ENCODE measurements around the gene MTMR12.
"Not testable (repeated sequence)": the region's sequence is repeated elsewhere in the genome, so short reads cannot be mapped to it uniquely, and the experiment has no call there.

Gene MTMR12

DNA sequence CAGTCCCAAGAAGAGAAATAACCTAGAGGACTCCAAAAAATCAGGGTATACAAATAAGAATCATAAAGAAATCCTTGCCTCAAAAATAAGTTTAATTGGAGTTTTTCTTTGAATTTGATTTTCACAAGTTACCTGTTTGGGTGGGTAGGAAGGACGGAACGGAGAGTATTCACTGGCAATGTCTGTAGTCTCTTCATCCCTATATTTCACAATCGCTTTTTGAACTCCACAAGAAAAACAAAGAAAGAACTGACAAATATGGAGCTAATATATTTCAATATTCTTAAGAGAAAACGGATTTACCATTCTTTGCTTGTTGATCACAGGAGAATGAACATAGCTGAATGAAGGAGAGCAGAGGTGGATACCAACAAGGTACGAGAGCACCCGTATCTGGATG lies 30.1 kb downstream of the MTMR12 start:
- no peak for TF ChIP-seq EZH2phosphoT487 (IDR thresholded peaks at IDR 0.05; ENCODE audit: borderline replicate concordance, low read length)
- TF ChIP-seq, protein P1, sequence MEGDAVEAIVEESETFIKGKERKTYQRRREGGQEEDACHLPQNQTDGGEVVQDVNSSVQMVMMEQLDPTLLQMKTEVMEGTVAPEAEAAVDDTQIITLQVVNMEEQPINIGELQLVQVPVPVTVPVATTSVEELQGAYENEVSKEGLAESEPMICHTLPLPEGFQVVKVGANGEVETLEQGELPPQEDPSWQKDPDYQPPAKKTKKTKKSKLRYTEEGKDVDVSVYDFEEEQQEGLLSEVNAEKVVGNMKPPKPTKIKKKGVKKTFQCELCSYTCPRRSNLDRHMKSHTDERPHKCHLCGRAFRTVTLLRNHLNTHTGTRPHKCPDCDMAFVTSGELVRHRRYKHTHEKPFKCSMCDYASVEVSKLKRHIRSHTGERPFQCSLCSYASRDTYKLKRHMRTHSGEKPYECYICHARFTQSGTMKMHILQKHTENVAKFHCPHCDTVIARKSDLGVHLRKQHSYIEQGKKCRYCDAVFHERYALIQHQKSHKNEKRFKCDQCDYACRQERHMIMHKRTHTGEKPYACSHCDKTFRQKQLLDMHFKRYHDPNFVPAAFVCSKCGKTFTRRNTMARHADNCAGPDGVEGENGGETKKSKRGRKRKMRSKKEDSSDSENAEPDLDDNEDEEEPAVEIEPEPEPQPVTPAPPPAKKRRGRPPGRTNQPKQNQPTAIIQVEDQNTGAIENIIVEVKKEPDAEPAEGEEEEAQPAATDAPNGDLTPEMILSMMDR (IDR thresholded peaks at IDR 0.05; ENCODE audit: low read depth, low read length, poor library complexity, severe bottlenecking), result no peak
- Histone ChIP-seq H3K9me2 (replicated peaks; ENCODE audit: control insufficient read depth, low read length) (no peaks in the 10 kb centered on the region), H3K4me2 (ENCODE audit: low read length) (no peak overlapping the region), H3K9me3 (ENCODE audit: control insufficient read depth, insufficient read depth, low read length) (no peaks in the 10 kb centered on the region), H4K20me1 (ENCODE audit: control insufficient read depth, insufficient read depth, low read depth, low read length) (peaks cover 12% of the 10 kb centered on the region; the same call in 1 of the 2 replicates), H3K79me2 (ENCODE audit: control insufficient read depth, low read length) (peaks cover 98% of the 10 kb centered on the region), H3K4me3 (ENCODE audit: low read length) (no peak overlapping the region), H3K27ac (ENCODE audit: low read depth, low read length) (no peak overlapping the region), H3K36me3 (ENCODE audit: control insufficient read depth, low read length) (peaks cover 70% of the 10 kb centered on the region), H3K27me3 (ENCODE audit: control insufficient read depth, low read length) (no peaks in the 10 kb centered on the region), H3K4me1 (ENCODE audit: control insufficient read depth, low read length) (peaks cover 52% of the 10 kb centered on the region), H3F3A (ENCODE audit: control insufficient read depth, insufficient read depth) (peaks cover 10% of the 10 kb centered on the region; the same call in 1 of the 2 replicates)

DNA sequence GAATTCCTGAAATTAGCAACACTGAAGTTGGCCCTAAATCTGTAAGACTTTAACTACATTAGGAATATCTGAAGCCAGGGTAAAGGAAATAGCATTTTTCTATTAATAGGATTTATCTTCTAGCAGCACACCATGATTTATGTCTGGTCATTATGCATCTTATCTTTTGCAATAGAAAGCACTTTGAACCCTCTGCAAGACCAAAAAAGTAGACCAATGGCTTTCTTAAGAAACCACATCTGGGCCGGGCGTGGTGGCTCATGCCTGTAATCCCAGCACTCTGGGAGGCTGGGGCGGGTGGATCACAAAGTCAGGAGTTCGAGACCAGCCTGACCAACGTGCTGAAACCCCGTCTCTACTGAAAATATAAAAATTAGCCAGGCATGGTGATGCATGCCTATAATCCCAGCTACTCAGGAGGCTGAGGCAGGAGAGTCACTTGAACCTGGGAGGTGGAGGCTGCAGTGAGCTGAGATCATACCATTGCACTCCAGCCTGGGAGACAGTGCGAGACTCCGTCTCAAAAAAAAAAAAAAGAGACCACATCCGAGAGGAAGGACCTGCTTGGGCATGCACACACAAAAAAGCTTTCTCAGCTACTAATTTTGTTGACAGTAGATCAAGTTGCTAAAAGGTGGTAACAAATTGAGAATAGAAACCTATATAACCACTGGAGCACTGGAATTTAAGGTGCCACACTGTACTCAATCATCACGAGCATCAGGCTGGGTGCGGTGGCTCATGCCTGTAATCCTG lies 31.2 kb downstream of the MTMR12 start:
- H3K9me2 ChIP-seq (replicated peaks; ENCODE audit: control insufficient read depth, low read length); H4K20me1 ChIP-seq (ENCODE audit: control insufficient read depth, insufficient read depth, low read depth, low read length); H3K4me2 ChIP-seq (ENCODE audit: low read length); H3K9me3 ChIP-seq (ENCODE audit: control insufficient read depth, insufficient read depth, low read length); H3K4me3 ChIP-seq (ENCODE audit: low read length); H3K27ac ChIP-seq (ENCODE audit: low read depth, low read length); H3K27me3 ChIP-seq (ENCODE audit: control insufficient read depth, low read length): not testable (repeated sequence)
- peaks cover 62% of the 10 kb centered on the region for H3K4me1 ChIP-seq (ENCODE audit: control insufficient read depth, low read length)
- peaks cover 59% of the 10 kb centered on the region for H3K36me3 ChIP-seq (ENCODE audit: control insufficient read depth, low read length)
- H3K79me2 ChIP-seq (ENCODE audit: control insufficient read depth, low read length), result peaks cover 95% of the 10 kb centered on the region
- H3F3A ChIP-seq (ENCODE audit: control insufficient read depth, insufficient read depth), result peaks cover 12% of the 10 kb centered on the region

DNA sequence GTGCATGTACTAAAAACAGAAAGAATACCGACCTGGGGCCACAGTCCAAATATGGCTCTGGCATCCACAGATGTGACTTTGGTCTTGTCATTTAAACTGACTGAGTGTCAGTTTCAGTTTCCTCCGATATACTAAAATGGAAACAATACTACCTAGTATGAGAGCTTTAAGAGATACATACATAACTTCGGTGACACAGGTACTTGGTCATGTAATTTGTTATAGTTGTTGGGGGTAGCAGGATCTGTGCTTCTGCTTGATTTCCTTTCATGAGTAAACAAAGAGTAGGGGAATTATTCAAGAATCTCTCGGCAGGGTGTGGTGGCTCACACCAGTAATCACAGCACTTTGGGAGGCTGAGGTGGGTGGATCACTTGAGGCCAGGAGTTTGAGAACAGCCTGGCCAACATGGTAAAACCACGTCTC lies 32.1 kb downstream of the MTMR12 start:
- no peak for TF ChIP-seq EZH2phosphoT487 (IDR thresholded peaks at IDR 0.05; ENCODE audit: borderline replicate concordance, low read length)
- TF ChIP-seq, protein P1 (IDR thresholded peaks at IDR 0.05; ENCODE audit: low read depth, low read length, poor library complexity, severe bottlenecking), result no peak
- no peaks in the 10 kb centered on the region for H3K27me3 ChIP-seq (ENCODE audit: control insufficient read depth, low read length)
- H3K4me2 ChIP-seq (ENCODE audit: low read length), result 0 out of 2 replicates have a peak overlapping the region, but pooled peaks have one; percentile 2
- H3K79me2 ChIP-seq (ENCODE audit: control insufficient read depth, low read length), result peaks cover 95% of the 10 kb centered on the region
- peaks cover 16% of the 10 kb centered on the region for H3F3A ChIP-seq (ENCODE audit: control insufficient read depth, insufficient read depth)
- H3K4me3 ChIP-seq (ENCODE audit: low read length), result no peak overlapping the region
- H3K36me3 ChIP-seq (ENCODE audit: control insufficient read depth, low read length), result peaks cover 63% of the 10 kb centered on the region
- H3K27ac ChIP-seq (ENCODE audit: low read depth, low read length), result 0 out of 2 replicates have a peak overlapping the region, but pooled peaks have one; percentile 18
- no peaks in the 10 kb centered on the region for H3K9me3 ChIP-seq (ENCODE audit: control insufficient read depth, insufficient read depth, low read length)
- H3K9me2 ChIP-seq (replicated peaks; ENCODE audit: control insufficient read depth, low read length), result no peaks in the 10 kb centered on the region
- H4K20me1 ChIP-seq (ENCODE audit: control insufficient read depth, insufficient read depth, low read depth, low read length), result peaks cover 10% of the 10 kb centered on the region; the same call in 1 of the 2 replicates
- peaks cover 71% of the 10 kb centered on the region for H3K4me1 ChIP-seq (ENCODE audit: control insufficient read depth, low read length)

DNA sequence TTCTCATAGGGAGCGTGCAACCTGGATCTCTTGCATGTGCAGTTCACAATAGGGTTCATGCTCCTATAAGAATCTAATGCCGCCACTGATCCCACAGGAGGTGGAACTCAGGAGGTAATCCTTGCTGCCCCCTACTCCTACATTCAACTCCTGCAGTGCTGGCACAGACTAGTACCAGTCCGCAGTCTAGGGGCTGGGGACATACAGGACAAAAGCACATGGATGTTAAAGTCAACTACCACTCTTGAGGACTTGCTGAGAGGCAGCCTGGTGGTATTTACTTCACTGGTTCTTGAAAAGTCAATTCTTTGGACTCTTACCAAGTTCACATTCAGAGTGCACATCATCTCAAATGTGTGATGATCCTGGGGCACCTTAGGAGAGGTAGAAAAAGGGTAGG lies 33.0 kb downstream of the MTMR12 start:
- Histone ChIP-seq H3K27ac (ENCODE audit: low read depth, low read length) (peak overlapping the region; percentile 18; the same call in 1 of the 2 replicates), H4K20me1 (ENCODE audit: control insufficient read depth, insufficient read depth, low read depth, low read length) (peaks cover 10% of the 10 kb centered on the region; the same call in 1 of the 2 replicates), H3K9me2 (replicated peaks; ENCODE audit: control insufficient read depth, low read length) (no peaks in the 10 kb centered on the region), H3K4me3 (ENCODE audit: low read length) (no peak overlapping the region), H3K27me3 (ENCODE audit: control insufficient read depth, low read length) (no peaks in the 10 kb centered on the region), H3K9me3 (ENCODE audit: control insufficient read depth, insufficient read depth, low read length) (no peaks in the 10 kb centered on the region), H3K4me2 (ENCODE audit: low read length) (peak overlapping the region; percentile 4; the same call in 1 of the 2 replicates), H3F3A (ENCODE audit: control insufficient read depth, insufficient read depth) (peaks cover 16% of the 10 kb centered on the region), H3K36me3 (ENCODE audit: control insufficient read depth, low read length) (peaks cover 70% of the 10 kb centered on the region), H3K79me2 (ENCODE audit: control insufficient read depth, low read length) (peaks cover 95% of the 10 kb centered on the region), H3K4me1 (ENCODE audit: control insufficient read depth, low read length) (peaks cover 79% of the 10 kb centered on the region)
- no peak for TF ChIP-seq EZH2phosphoT487 (IDR thresholded peaks at IDR 0.05; ENCODE audit: borderline replicate concordance, low read length)
- TF ChIP-seq, protein P1 (IDR thresholded peaks at IDR 0.05; ENCODE audit: low read depth, low read length, poor library complexity, severe bottlenecking), result no peak

All from DOHH2 (cell line).